ENCODE data around the gene STARD7. TPM values are rescaled to one million over a fixed set of nuclear protein-coding genes. Genes with fewer than 3 reads are reported as not detected.
A peak's percentile ranks its signal among the peaks of the same experiment; 100 is the strongest.

STARD7 gene
- total and polyA plus RNA-seq, 2 experiments from 2014 or later = 72.2 to 222 TPM

DNA sequence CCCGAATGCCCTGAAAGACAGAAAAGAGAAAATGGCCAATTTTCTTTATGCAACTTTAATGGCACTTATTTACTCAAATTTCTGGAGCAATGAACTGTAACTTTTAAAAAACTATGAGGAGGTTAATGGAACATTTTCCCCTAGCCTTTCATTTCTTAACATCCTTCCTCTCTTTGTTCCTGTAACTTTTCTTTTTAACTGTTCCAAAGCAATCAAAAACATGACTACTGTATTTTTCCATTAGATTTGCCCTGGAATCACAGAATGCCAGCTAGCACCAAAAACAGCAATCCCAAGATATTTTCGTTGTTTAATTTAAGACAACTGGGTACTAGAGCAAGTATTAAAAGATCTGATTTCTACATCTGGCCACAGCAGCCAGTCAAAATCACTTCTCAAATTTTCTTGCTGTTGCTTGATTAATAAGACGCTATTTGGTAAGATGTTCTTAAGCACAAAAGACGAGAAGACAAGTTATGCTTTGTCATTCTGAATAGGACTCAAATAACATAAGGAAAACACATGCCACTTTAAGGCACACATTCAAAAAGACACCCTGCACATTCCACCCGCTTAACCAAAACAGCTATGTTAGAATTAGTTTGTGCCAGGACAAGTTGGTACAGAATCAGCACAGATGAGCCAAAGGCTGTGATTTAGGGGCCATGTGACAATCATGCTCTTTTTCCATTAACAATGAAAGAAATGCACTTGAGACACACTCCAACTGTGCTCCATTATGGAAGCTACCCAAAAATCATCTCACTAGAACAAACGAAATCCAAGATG lies 3.6 kb downstream of the STARD7 start:
- no peaks in the 10 kb centered on the region for H3K9me3 Mint-ChIP-seq
- H3K27me3 ChIP-seq (ENCODE audit: insufficient read depth) = no peaks in the 10 kb centered on the region
- no peaks in the 10 kb centered on the region for H3K9me2 ChIP-seq (ENCODE audit: insufficient read depth)
- peak overlapping the region; percentile 59; the same call in 1 of the 2 replicates for H3K27ac Mint-ChIP-seq
- peaks cover 16% of the 10 kb centered on the region for H3K36me3 Mint-ChIP-seq (ENCODE audit: low read depth)
- no peaks in the 10 kb centered on the region for H3K36me3 ChIP-seq (ENCODE audit: insufficient read depth)
- TF ChIP-seq, protein P1, sequence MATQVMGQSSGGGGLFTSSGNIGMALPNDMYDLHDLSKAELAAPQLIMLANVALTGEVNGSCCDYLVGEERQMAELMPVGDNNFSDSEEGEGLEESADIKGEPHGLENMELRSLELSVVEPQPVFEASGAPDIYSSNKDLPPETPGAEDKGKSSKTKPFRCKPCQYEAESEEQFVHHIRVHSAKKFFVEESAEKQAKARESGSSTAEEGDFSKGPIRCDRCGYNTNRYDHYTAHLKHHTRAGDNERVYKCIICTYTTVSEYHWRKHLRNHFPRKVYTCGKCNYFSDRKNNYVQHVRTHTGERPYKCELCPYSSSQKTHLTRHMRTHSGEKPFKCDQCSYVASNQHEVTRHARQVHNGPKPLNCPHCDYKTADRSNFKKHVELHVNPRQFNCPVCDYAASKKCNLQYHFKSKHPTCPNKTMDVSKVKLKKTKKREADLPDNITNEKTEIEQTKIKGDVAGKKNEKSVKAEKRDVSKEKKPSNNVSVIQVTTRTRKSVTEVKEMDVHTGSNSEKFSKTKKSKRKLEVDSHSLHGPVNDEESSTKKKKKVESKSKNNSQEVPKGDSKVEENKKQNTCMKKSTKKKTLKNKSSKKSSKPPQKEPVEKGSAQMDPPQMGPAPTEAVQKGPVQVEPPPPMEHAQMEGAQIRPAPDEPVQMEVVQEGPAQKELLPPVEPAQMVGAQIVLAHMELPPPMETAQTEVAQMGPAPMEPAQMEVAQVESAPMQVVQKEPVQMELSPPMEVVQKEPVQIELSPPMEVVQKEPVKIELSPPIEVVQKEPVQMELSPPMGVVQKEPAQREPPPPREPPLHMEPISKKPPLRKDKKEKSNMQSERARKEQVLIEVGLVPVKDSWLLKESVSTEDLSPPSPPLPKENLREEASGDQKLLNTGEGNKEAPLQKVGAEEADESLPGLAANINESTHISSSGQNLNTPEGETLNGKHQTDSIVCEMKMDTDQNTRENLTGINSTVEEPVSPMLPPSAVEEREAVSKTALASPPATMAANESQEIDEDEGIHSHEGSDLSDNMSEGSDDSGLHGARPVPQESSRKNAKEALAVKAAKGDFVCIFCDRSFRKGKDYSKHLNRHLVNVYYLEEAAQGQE (IDR thresholded peaks at IDR 0.05; ENCODE audit: unreplicated experiment) = no peak
- TF ChIP-seq, protein P2, sequence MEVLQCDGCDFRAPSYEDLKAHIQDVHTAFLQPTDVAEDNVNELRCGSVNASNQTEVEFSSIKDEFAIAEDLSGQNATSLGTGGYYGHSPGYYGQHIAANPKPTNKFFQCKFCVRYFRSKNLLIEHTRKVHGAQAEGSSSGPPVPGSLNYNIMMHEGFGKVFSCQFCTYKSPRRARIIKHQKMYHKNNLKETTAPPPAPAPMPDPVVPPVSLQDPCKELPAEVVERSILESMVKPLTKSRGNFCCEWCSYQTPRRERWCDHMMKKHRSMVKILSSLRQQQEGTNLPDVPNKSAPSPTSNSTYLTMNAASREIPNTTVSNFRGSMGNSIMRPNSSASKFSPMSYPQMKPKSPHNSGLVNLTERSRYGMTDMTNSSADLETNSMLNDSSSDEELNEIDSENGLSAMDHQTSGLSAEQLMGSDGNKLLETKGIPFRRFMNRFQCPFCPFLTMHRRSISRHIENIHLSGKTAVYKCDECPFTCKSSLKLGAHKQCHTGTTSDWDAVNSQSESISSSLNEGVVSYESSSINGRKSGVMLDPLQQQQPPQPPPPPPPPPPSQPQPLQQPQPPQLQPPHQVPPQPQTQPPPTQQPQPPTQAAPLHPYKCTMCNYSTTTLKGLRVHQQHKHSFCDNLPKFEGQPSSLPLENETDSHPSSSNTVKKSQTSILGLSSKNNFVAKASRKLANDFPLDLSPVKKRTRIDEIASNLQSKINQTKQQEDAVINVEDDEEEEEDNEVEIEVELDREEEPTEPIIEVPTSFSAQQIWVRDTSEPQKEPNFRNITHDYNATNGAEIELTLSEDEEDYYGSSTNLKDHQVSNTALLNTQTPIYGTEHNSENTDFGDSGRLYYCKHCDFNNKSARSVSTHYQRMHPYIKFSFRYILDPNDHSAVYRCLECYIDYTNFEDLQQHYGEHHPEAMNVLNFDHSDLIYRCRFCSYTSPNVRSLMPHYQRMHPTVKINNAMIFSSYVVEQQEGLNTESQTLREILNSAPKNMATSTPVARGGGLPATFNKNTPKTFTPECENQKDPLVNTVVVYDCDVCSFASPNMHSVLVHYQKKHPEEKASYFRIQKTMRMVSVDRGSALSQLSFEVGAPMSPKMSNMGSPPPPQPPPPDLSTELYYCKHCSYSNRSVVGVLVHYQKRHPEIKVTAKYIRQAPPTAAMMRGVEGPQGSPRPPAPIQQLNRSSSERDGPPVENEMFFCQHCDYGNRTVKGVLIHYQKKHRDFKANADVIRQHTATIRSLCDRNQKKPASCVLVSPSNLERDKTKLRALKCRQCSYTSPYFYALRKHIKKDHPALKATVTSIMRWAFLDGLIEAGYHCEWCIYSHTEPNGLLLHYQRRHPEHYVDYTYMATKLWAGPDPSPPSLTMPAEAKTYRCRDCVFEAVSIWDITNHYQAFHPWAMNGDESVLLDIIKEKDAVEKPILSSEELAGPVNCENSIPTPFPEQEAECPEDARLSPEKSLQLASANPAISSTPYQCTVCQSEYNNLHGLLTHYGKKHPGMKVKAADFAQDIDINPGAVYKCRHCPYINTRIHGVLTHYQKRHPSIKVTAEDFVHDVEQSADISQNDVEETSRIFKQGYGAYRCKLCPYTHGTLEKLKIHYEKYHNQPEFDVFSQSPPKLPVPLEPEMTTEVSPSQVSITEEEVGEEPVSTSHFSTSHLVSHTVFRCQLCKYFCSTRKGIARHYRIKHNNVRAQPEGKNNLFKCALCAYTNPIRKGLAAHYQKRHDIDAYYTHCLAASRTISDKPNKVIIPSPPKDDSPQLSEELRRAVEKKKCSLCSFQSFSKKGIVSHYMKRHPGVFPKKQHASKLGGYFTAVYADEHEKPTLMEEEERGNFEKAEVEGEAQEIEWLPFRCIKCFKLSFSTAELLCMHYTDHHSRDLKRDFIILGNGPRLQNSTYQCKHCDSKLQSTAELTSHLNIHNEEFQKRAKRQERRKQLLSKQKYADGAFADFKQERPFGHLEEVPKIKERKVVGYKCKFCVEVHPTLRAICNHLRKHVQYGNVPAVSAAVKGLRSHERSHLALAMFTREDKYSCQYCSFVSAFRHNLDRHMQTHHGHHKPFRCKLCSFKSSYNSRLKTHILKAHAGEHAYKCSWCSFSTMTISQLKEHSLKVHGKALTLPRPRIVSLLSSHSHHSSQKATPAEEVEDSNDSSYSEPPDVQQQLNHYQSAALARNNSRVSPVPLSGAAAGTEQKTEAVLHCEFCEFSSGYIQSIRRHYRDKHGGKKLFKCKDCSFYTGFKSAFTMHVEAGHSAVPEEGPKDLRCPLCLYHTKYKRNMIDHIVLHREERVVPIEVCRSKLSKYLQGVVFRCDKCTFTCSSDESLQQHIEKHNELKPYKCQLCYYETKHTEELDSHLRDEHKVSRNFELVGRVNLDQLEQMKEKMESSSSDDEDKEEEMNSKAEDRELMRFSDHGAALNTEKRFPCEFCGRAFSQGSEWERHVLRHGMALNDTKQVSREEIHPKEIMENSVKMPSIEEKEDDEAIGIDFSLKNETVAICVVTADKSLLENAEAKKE (CRISPR knock-in tag; IDR thresholded peaks at IDR 0.05) = no peak
- TF ChIP-seq CREB1 (CRISPR knock-in tag; IDR thresholded peaks at IDR 0.05; ENCODE audit: low read depth) (no peak), STAT1 (IDR thresholded peaks at IDR 0.05; ENCODE audit: unreplicated experiment) (no peak), ZNF331 (CRISPR knock-in tag; IDR thresholded peaks at IDR 0.05; ENCODE audit: low read depth) (no peak), ZNF114 (CRISPR knock-in tag; IDR thresholded peaks at IDR 0.05) (no peak), JUNB (IDR thresholded peaks at IDR 0.05; ENCODE audit: unreplicated experiment) (no peak), POLR2AphosphoS5 (IDR thresholded peaks at IDR 0.05; ENCODE audit: low read depth) (no peak), NANOG (IDR thresholded peaks at IDR 0.05; ENCODE audit: borderline replicate concordance) (no peak), EZH2 (IDR thresholded peaks at IDR 0.05; ENCODE audit: low read depth, unreplicated experiment) (no peak), EZH2phosphoT487 (IDR thresholded peaks at IDR 0.05; ENCODE audit: unreplicated experiment) (no peak)
- TF ChIP-seq, protein P3, sequence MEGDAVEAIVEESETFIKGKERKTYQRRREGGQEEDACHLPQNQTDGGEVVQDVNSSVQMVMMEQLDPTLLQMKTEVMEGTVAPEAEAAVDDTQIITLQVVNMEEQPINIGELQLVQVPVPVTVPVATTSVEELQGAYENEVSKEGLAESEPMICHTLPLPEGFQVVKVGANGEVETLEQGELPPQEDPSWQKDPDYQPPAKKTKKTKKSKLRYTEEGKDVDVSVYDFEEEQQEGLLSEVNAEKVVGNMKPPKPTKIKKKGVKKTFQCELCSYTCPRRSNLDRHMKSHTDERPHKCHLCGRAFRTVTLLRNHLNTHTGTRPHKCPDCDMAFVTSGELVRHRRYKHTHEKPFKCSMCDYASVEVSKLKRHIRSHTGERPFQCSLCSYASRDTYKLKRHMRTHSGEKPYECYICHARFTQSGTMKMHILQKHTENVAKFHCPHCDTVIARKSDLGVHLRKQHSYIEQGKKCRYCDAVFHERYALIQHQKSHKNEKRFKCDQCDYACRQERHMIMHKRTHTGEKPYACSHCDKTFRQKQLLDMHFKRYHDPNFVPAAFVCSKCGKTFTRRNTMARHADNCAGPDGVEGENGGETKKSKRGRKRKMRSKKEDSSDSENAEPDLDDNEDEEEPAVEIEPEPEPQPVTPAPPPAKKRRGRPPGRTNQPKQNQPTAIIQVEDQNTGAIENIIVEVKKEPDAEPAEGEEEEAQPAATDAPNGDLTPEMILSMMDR (conservative IDR thresholded peaks at IDR 0.05; ENCODE audit: low read depth in 2 of 2) = no peak
- TF ChIP-seq, protein P4, sequence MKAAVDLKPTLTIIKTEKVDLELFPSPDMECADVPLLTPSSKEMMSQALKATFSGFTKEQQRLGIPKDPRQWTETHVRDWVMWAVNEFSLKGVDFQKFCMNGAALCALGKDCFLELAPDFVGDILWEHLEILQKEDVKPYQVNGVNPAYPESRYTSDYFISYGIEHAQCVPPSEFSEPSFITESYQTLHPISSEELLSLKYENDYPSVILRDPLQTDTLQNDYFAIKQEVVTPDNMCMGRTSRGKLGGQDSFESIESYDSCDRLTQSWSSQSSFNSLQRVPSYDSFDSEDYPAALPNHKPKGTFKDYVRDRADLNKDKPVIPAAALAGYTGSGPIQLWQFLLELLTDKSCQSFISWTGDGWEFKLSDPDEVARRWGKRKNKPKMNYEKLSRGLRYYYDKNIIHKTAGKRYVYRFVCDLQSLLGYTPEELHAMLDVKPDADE (IDR thresholded peaks at IDR 0.05) = no peak
- no peak overlapping the region for H3K27ac ChIP-seq (ENCODE audit: low read depth)
- H3K4me1 Mint-ChIP-seq = peaks cover 60% of the 10 kb centered on the region
- H3F3A ChIP-seq (replicated peaks; ENCODE audit: low read depth) = 0 out of 2 replicates have a peak, but pooled peaks cover 3% of the 10 kb centered on the region
- peak overlapping the region; percentile 30 for H3K4me3 ChIP-seq
- H4K20me1 ChIP-seq (replicated peaks; ENCODE audit: insufficient read depth) = peaks cover 68% of the 10 kb centered on the region
- H2AFZ ChIP-seq = no peak overlapping the region
- peak overlapping the region; percentile 45 for H3K4me3 Mint-ChIP-seq
- no peak for ATAC-seq
- peaks cover 5% of the 10 kb centered on the region for H3K27me3 Mint-ChIP-seq (ENCODE audit: insufficient read depth, low read depth, poor library complexity)
- peaks cover 87% of the 10 kb centered on the region for H3K79me2 ChIP-seq (replicated peaks; ENCODE audit: insufficient read depth)
- H3K4me2 ChIP-seq = peak overlapping the region; percentile 72
- DNase-seq (ENCODE audit: low spot score) = no peak
- H3K4me1 ChIP-seq (ENCODE audit: insufficient read depth) = peaks cover 48% of the 10 kb centered on the region
